ENCODE measurements around the gene RBM39.

GRCh38 chr20:35791821-35792220 is 49.8 kb upstream of the RBM39 start:
- no peak for TF ChIP-seq POLR2A (IDR thresholded peaks at IDR 0.05; ENCODE audit: low read length)
- TF ChIP-seq GATA1 (IDR thresholded peaks at IDR 0.05; ENCODE audit: low read depth, low read length), result no peak
